GM19099 (cell line): ENCODE results near the gene SLC12A2.
A peak's percentile ranks its signal among the peaks of the same experiment; 100 is the strongest.

Experiments
- POLR2A ChIP-seq: IDR thresholded peaks from 3 replicates; pipeline ENCODE4 v1.6.1; 2011; ENCODE audit warnings: low read depth; ENCODE audit not compliant: insufficient read length; ENCODE audit errors: extremely low read depth

SLC12A2 gene

DNA sequence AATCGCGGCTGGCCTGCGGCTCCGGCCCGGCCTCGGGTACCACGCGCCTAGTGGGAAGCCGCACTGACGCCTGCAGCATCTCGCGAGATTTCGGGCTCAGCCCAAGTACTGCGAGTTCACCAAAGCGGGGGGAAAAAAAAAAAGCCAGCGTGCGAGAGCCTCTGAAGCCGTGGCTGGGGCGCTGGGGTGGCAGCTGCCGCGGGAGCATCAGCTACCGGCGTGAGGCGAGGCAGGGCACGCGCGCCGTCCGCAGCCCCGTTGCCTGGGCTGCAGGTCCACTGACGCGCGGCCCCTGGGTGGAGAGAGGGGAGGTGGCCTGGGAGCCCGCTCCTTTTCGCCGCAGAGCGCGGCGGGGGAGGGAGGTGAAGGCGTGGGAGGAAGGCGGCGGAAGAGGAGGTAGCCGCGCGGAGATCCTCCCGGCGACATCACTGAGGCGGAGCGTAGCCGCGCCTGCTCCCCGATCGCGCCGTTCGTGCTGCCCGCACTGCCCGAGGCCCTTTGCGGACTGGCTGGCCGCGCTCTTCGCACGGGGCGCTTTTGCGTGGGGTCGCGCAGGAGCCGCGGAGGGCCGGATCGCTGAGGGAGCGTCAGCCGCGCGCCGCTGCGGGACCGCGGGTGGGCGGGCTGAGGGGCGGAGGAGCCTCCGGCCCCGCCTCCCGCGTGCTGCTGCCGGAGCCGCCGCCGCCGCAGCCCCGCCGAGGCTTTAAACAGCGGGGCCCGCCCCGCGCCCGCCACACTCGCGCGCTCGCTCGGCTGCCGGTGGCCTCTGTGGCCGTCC is at the start of gene SLC12A2:
SLC12A2 (plus strand) TSS at position 734 of the 778 bp plus-strand sequence. CDS start 189 bp downstream, outside the sequence.
- peak; percentile 94 for TF ChIP-seq POLR2A

DNA sequence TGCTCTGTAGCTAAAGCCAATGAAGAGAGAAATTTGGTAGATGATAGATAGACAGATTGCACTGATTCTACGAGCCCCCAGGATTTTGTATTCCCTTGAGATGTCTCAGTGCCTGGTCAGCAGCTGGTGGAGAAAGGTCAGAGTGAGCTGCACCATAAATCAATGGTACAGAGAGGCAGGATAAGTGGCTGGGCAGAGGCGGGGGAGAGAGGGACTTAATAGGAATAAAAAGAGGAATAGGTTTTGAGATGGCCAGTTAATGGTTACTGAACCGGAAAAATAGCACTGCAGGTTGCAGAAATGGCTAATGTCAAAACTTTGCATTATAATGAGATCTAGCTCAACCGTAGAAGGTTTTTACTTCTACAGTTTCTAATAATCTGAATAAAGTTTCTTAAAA is 47.9 kb upstream of the SLC12A2 start:
- TF ChIP-seq POLR2A: no peak

DNA sequence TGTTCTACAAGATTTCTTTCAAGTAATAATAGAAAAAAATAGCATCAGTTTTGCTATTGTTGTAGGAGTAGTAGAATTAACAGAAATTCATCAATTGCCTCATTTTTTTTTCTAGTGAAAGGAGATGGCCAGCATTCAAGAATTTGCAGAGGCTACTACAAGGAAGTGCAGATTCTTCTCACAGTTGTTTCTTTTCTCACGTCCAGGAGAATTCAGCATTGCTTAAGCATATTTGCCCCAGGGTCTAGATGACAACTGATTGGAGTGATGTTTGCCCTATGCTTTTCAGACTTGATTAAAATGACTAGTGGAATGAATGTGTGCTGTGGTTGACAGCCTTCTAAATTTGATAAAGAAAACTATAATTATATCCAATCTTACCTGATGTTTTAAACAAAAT is 46.6 kb upstream of the SLC12A2 start:
- no peak for TF ChIP-seq POLR2A

DNA sequence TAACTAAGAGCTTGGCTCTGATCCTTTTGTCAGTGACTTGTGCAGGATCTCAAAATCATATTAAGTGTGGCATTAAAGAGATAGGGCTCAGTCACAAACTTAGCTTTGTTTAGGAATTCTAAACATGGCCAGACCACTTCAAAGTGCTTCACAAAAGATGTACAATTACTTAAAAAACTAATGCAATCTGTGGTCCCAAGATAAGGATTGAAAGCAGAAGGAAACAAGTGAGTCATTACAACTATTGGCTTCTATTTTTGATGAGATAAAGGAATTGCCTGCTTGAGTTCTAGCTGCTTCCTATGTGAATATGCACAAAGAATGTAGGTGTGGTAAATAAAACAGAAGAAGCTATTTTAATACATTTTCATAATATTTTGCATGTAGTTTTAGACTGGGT is 44.9 kb upstream of the SLC12A2 start:
- TF ChIP-seq POLR2A: no peak

DNA sequence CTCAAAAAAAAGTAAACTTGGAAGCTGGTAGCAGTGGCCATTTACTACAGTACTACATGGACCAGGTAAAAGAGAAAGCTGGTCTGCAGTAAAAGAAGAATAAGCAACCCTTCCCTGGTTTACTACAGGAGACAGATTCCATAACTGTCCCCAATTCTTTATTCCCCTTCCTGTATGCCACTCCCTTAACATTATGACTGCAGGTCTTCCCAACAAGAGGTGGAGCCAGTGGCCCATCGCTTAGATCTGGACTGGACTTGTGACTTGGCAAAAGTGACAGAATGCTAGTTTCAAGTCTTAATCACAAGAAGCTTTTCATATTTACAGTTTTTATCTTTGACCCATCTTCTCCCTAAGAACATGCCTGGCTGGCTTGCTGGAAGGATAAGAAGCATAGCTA is 42.6 kb upstream of the SLC12A2 start:
- TF ChIP-seq POLR2A: no peak

DNA sequence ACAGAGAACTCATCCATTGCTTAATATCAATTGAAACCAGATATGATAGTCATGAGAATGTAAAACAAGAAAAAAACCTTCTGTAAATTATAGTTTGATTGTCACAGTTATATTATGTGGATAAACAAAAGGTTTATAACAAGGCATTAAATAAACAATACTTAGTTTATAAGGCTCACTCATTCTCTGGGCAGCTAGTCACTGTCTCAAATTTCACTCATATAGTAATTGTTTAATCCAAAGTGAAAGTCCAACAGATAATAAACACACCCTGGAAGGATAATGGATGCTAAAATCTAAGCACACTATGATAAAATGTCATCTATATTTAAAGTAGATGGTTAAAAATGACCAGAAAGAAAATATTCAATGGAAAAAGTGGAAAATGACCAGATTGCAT is 30.8 kb upstream of the SLC12A2 start:
- no peak for TF ChIP-seq POLR2A

DNA sequence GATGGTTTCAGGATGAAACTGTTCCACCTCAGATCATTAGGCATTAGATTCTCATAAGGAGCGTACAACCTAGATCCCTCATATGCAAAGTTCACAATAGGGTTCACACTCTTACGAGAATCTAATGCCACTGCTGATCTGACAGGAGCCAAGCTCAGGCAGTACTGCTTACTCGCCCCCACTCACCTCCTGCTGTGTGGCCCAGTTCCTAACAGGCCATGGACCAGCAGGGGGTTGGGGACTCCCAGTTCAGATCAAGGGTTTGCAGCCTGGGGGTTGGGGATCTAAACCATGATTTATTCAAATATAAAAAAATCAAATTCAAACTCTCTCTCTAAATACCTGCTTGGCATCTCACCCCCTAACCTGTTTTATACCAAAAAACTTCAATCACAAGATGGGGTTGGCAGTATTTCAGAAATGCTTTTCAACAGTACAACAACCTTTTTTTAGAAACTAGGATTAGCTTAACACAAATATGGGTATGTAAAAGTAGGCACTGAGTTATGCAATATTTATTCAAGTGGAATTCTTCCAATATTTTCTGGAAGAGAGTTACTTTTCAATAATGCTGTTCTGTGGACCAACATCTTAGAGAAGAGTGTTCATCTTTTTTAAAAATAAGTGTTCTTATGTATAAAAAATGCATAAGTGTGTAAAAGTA is 30.1 kb upstream of the SLC12A2 start:
- TF ChIP-seq POLR2A: no peak

DNA sequence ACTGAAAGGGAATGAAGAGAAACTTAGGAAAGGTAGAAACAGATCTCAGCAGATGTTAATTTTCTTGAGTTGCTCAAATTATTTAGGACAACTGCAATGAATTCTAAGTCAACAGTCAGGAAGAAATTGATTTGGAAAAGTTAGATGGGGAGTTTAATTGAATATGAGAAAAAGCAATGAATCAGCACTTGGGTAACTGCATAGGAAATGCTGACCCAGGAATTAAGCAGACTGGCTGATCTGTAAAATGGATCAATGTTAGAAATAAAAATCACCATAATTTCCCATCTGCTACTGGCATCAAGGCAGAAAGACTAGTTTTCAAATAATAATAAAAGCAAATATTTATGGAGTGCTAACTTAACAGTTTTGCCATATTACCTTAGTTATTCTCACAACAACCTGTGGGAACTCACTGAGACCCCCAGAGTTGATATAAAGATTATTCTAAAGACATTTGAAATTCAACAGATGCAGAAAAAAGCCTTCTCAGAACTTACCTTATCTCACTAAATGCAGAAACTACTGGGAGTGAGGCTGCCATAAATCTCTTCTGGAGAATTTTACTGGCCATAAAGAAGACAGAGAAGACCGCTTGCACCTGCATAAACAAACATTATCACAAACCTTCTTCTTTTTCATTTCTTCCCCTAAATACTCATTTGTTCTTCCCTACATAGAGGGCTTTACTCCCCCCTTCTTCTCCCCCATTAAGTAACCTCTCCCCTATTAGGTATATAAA is 22.8 kb upstream of the SLC12A2 start:
- TF ChIP-seq POLR2A: no peak

DNA sequence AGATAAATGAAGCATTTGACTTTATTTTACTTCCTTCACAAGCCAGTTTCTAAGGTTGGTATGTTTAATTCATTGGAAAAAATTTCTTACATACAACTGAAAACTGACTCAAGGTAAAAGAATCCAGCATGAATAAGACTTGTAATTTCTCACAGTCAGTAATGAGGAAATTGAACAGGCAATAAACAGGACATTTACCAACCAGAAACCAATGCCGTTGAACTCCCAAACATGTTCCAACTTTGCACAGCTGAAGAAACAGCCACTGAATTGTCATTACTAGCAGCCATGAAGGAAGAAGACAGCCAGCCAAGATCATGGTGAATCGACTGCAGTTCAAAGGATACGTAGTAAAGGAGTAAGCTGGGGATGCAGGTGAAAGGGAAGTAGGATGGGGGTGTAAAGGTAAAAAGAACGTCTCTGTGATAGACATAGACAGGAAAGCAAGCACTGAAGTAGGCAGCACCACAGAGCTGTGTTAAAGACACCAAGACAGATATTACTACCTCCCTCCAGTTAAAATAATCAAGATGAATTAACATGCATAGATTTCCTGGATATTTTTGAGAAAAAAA is 21.3 kb upstream of the SLC12A2 start:
- TF ChIP-seq POLR2A: no peak

DNA sequence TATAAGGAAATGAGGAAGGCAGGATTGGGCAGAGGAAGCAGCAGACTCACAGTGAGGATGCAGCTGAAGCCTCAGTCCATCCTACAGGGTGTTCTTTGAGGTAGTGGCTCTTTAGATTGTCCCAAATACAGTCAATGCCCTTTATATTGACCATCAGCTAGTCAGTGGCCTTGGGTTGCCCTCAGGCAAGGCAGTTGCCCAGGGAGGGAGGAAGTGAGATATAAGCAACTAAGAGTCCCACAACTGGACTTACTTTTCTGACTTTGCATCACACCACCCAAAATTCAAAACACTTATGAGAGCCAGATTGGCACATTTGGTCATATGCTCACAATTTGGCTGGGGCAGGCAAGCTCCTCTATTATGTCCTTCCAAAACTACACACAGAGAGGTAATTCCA is 9.4 kb upstream of the SLC12A2 start:
- no peak for TF ChIP-seq POLR2A

DNA sequence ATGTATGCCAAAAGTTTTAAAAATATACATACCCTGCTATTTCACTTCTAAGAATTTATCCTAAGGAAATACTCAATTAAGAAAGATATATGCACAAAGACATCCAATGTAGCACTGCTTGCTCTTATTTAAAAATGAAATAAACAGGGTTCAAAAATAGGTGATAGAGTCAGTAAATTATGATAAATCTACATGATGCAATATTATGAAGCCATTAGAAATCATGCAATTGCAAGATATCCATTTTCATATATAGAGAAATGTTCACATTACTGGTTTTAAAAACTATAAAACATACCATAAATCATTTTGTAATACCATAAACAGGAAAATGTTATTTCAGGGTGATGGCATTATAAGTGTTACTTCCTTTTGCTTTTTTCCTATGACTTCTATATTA is 8.6 kb upstream of the SLC12A2 start:
- no peak for TF ChIP-seq POLR2A

DNA sequence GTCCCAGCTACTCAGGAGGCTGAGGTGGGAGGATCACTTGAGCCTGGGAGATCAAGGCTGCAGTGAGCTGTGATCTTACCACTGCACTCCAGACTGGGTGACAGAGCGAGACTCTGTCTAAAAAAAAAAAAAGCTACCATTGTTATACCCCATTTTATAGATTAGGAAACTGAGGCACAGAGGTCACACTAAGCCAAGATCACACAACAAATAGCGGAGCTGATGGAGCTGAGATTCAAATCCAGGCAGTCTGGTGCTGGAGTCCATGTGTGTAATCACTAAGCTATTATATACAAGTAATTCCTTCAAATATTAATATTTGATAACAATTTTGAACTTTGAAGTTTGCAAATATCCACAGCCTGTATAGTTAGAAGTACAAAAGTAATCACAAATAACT is 6.0 kb upstream of the SLC12A2 start:
- no peak for TF ChIP-seq POLR2A

DNA sequence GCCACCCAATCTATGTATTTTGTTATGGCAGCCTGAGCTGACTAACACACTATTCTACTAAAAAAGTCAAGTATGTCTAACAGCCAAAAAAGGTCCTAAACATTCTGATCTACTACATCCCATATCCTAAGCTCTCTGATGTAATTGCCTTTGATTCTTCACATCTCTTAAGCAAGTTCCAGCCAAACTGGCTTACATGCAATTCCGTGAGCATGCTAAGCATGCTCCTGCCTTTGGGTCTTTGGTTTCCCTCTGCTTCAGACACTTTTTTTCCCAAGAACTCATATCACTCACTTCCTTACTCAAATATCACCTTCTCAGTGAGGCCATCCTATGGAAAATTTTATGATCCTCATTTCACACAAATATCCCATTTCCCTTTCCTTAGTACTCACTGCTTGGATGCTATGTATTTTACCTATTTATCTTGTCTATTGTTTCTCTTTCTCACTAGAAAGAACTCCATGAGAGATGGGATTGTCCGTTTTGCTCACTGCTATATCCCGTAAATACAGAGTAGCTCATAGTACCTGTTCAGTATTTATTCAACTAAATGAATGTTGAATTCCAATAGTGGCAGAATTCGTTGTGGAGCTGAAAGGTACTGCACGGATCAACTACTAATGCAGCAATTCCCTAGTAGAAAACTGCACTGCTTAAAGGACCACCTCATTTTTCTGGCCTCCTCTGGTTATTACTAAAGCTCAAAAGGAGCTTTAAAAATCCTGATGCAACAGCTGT is 2.3 kb upstream of the SLC12A2 start:
- TF ChIP-seq POLR2A: no peak

DNA sequence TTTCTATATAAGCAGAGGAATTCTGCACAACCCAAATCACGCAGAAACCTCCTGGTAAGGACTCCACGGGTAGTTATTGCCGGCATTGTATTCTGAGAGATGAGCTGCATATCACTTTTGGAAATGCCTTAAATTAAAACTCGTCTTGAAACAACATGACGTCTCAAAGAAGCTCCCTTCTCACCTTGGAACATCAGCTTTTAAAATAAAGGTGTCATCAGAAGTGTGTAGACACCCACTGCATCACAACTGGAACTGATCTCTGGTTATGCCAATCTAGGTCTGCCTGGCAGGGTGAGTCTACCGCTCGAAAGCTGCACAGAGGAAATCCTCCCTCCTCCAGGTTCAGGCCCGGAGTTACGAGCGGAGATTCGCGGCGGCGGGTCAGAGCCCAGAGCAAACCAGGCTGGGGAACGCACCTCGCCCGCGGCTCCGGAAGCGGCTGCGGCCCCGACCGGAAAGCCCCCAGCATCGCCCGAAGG is 974 bp upstream of the SLC12A2 start:
- TF ChIP-seq POLR2A: peak; percentile 67

DNA sequence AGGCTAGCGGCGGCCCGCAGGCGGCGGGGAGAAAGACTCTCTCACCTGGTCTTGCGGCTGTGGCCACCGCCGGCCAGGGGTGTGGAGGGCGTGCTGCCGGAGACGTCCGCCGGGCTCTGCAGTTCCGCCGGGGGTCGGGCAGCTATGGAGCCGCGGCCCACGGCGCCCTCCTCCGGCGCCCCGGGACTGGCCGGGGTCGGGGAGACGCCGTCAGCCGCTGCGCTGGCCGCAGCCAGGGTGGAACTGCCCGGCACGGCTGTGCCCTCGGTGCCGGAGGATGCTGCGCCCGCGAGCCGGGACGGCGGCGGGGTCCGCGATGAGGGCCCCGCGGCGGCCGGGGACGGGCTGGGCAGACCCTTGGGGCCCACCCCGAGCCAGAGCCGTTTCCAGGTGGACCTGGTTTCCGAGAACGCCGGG is 253 bp downstream of the SLC12A2 start:
- no peak for TF ChIP-seq POLR2A
